Upper lobe of right lung (tissue), 1 donor: Measurements from ENCODE around the gene APOB. TPM values are rescaled to one million over a fixed set of nuclear protein-coding genes. Genes with fewer than 3 reads are reported as not detected.

Experiments used
- ATAC-seq: fragments of 200-7000 bp; cut with Tn5 transposase; one replicate; pipeline ENCODE4 v1.9.1; 2020; ENCODE audit warnings: mild to moderate bottlenecking, moderate library complexity
- DNase-seq: peaks from one replicate; pipeline ENCODE4 v3.0.0-alpha.2; 2020
- H3K27ac ChIP-seq: fragments of 200-600 bp; one replicate; pipeline ENCODE4 v1.8.0; 2022
- H3K27me3 ChIP-seq: fragments of 200-600 bp; one replicate; pipeline ENCODE4 v1.8.0; 2022; ENCODE audit warnings: mild to moderate bottlenecking
- H3K36me3 ChIP-seq: fragments of 200-600 bp; one replicate; pipeline ENCODE4 v1.8.0; 2022
- H3K4me1 ChIP-seq: fragments of 200-600 bp; one replicate; pipeline ENCODE4 v1.8.0; 2022
- H3K4me3 ChIP-seq: fragments of 200-600 bp; one replicate; pipeline ENCODE4 v1.8.0; 2022; ENCODE audit warnings: mild to moderate bottlenecking
- H3K9me3 ChIP-seq: fragments of 200-600 bp; one replicate; pipeline ENCODE4 v1.8.0; 2022
- CTCF ChIP-seq: fragments of 200-600 bp; IDR thresholded peaks from one replicate; pipeline ENCODE4 v1.8.0; 2022; ENCODE audit warnings: antibody characterized with exemption
- intact Hi-C: fragments of 100-400 bp; cut with DNase I; formaldehyde crosslinking; loops from one replicate; pipeline ENCODE4 v1.11.0; 2022
- total RNA-seq: library from RNA; stranded (reverse); fragmentation: NEBNext Ultra II Directional; extraction: Animal tissue kit (Norgen Biotek cat#: 25700); gene quantifications from one replicate; pipeline ENCODE4 v1.2.1, GENCODE V29; 2021
- donor health status: DM: no; HTN: yes; CAD: no; lungs with severe emphysema.

Gene APOB
- total RNA-seq, 1 donor from 2014 or later: 0.49 TPM

DNA sequence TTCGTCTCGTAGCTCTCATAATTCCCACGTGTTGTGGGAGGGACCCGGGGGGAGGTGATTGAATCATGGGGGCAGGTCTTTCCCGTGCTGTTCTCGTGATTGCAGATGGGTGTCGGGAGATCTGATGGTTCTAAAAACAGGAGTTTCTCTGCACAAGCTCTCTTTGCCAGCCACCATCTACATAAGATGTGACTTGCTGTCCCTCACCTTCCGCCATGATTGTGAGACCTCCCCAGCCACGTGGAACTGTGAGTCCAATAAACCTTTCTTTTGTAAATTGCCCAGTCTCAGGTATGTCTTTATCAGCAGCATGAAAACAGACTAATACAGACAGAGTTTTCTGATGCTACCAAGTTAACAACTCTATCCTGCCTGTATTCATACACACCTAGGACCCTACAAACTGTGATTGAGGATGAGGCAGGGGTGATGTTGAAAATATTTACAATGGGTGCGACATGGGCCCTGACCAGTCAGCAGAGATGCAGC is 3.9 kb downstream of the APOB start:
- no peak for DNase-seq
- H3K36me3 ChIP-seq: no peaks in the 10 kb centered on the region
- no peak overlapping the region for H3K4me3 ChIP-seq
- peaks cover 17% of the 10 kb centered on the region for H3K4me1 ChIP-seq
- H3K27me3 ChIP-seq: no peaks in the 10 kb centered on the region
- intact Hi-C loops: loop anchor here (10.0 kb wide), 1 partner anchor 75 kb away; no protein-coding TSS in a partner anchor
- H3K27ac ChIP-seq: no peak overlapping the region
- H3K9me3 ChIP-seq: no peaks in the 10 kb centered on the region
- no peak for TF ChIP-seq CTCF
- ATAC-seq: no peak

DNA sequence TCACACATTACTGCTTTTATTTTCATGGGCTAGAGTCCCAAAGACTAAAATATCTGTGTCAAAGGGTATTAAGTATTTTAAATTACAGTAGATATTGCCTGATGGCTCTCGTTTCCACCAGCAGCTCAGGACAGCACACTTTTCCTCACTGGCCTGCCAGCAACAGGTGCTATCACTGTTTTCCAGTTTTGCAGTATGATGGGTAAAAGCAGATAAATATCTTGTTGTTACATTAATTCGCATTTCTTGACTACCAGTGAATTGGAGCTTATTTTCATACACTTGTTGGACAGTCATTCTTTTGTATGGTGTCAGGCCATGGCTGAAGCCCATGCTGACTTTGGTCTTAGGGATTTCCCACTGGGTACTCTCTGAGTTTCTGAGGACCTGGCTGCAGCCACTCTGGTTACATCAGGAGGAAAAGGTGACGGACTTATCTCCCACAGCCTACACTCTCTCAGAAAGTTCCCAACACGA is 4.8 kb downstream of the APOB start:
- Histone ChIP-seq H3K27ac (no peak overlapping the region), H3K9me3 (no peaks in the 10 kb centered on the region), H3K27me3 (no peaks in the 10 kb centered on the region), H3K4me1 (peaks cover 17% of the 10 kb centered on the region), H3K36me3 (no peaks in the 10 kb centered on the region), H3K4me3 (no peak overlapping the region)
- intact Hi-C loops: no loop called here
- ATAC-seq: no peak
- no peak for DNase-seq
- TF ChIP-seq CTCF: no peak

DNA sequence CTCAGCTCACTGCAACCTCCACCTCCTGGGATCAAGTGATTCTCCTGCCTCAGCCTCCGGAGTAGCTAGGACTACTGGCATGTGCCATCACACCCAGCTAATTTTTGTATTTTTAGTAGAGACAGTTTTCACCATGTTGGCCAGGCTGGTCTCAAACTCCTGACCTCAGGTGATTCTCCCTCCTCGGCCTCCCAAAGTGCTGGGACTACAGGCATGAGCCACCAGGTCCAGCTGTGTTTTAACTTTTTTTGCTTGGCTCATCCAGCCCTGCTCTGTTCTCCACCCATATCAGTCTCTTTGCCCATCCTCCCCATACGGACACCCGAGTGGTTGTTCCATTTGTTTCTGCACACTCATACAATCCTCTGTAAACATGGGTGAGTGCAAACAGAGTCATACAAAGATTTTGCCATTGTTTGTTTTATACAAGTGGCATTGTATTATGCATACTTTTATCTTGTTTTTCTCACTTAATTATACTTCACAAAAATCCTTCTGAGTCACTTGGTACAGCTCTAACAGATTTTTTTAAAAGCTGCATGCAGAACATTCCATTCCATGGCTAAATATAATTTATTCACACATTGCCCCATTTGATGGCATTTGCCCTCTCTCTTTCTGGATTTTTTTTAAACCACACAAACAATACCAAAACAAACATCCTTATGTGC is 5.3 kb downstream of the APOB start:
- Histone ChIP-seq H3K27me3 (no peaks in the 10 kb centered on the region), H3K4me3 (no peak overlapping the region), H3K27ac (no peak overlapping the region), H3K9me3 (no peaks in the 10 kb centered on the region), H3K4me1 (peaks cover 17% of the 10 kb centered on the region), H3K36me3 (no peaks in the 10 kb centered on the region)
- intact Hi-C loops: no loop called here
- DNase-seq (no peak), ATAC-seq (peak; percentile 82)
- TF ChIP-seq CTCF: no peak

- Histone ChIP-seq H3K27ac (no peak overlapping the region), H3K27me3 (no peaks in the 10 kb centered on the region), H3K4me3 (no peak overlapping the region), H3K36me3 (no peaks in the 10 kb centered on the region), H3K9me3 (no peaks in the 10 kb centered on the region), H3K4me1 (peaks cover 14% of the 10 kb centered on the region)
- intact Hi-C loops: no loop called here
- TF ChIP-seq CTCF: no peak
- DNase-seq (no peak), ATAC-seq (no peak)
These were observed 6.2 kb downstream of the APOB start for GRCh38 chr2:21037671-21038108.

DNA sequence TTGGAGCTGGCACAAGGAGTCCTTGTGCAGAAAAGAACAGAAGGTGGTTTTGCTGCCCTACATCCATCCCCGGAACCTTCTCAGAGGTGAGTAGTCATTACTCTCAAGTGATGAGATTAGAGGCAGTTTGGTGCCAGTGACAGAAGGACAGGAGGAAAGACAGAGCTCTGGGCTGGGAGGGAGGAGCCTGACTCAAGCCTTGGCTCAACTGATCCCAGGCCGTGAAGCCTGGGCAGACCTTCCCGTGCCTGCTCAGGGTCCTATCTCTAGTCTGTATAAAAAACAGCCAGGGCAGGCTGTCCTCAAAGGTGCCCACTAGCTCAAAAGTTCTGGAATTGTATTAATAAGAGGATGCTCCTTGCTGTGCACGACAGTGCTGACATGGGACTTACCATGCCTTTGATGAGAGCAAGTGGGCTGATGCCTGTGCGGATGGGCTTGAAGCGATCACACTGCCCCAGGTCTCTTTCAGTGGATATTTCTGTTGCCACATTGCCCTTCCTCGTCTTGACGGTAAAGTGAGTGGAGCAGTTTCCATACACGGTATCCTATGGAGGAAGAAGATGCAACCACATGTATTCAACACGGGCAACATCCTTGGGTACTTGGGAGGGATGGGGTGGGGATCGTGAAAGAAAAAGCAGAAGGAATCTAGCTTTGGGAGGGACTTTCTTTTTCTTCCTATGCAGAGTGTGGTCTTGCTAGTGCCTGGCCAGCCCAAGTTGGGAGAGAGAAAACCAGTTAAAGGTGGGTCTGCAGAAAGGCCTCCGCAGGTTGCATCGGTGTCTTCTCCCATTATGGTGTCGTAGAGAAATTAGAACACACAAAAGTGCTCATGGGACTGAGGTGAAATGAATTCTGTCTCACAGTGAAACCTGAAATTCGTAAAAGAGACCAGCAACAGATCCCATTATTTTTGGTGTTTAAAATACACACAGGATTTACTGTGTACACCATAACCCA is 6.9 kb downstream of the APOB start:
- TF ChIP-seq CTCF: no peak
- ATAC-seq: no peak
- Histone ChIP-seq H3K27ac (no peak overlapping the region), H3K27me3 (no peaks in the 10 kb centered on the region), H3K4me1 (peaks cover 14% of the 10 kb centered on the region), H3K36me3 (no peaks in the 10 kb centered on the region), H3K9me3 (no peaks in the 10 kb centered on the region), H3K4me3 (no peak overlapping the region)
- DNase-seq: no peak
- intact Hi-C loops: no loop called here
